Measurements from ENCODE around the gene FAHD1. TPM values are rescaled to one million over a fixed set of nuclear protein-coding genes. Genes with fewer than 3 reads are reported as not detected.

The FAHD1 gene
- total RNA-seq, 1 donor from 2014 or later, result 16.1 TPM

GRCh38 chr16:1809281-1809801 is 17.7 kb upstream of the FAHD1 start:
- Histone ChIP-seq H3K27ac (no peak overlapping the region), H3K4me1 (peaks cover 11% of the 10 kb centered on the region), H3K27me3 (ENCODE audit: low read depth) (no peaks in the 10 kb centered on the region), H3K9me3 (no peaks in the 10 kb centered on the region), H3K36me3 (peaks cover 55% of the 10 kb centered on the region), H3K4me3 (no peak overlapping the region)
- intact Hi-C loops (cut with DNase I), result no loop called here
- TF ChIP-seq CTCF (IDR thresholded peaks at IDR 0.05), result no peak
- DNase-seq (peak; percentile 38), ATAC-seq (peak in 1 of 2 donors; percentile 16)

- Histone ChIP-seq H3K27me3 (ENCODE audit: low read depth) (no peaks in the 10 kb centered on the region), H3K27ac (no peak overlapping the region), H3K4me1 (peaks cover 11% of the 10 kb centered on the region), H3K36me3 (peaks cover 59% of the 10 kb centered on the region), H3K9me3 (no peaks in the 10 kb centered on the region), H3K4me3 (no peak overlapping the region)
- DNase-seq, result peak; percentile 30
- no peak for TF ChIP-seq CTCF (IDR thresholded peaks at IDR 0.05)
- ATAC-seq, result no peak
- intact Hi-C loops (cut with DNase I), result no loop called here
Measured at GRCh38 chr16:1810106-1810505, 16.9 kb upstream of the FAHD1 start.

- peaks cover 11% of the 10 kb centered on the region for H3K4me1 ChIP-seq
- H3K27me3 ChIP-seq (ENCODE audit: low read depth), result no peaks in the 10 kb centered on the region
- ATAC-seq, result no peak
- no peak overlapping the region for H3K4me3 ChIP-seq
- H3K27ac ChIP-seq, result no peak overlapping the region
- peak; percentile 34 for DNase-seq
- intact Hi-C loops (cut with DNase I), result no loop called here
- peaks cover 59% of the 10 kb centered on the region for H3K36me3 ChIP-seq
- no peak for TF ChIP-seq CTCF (IDR thresholded peaks at IDR 0.05)
- no peaks in the 10 kb centered on the region for H3K9me3 ChIP-seq
Measured at GRCh38 chr16:1810536-1810935, 16.5 kb upstream of the FAHD1 start.

GRCh38 chr16:1812732-1813163 is 14.3 kb upstream of the FAHD1 start:
- H3K4me1 ChIP-seq, result peaks cover 11% of the 10 kb centered on the region
- no peaks in the 10 kb centered on the region for H3K27me3 ChIP-seq (ENCODE audit: low read depth)
- ATAC-seq (peak; percentile 93 to 97), DNase-seq (peak; percentile 87)
- H3K9me3 ChIP-seq, result no peaks in the 10 kb centered on the region
- intact Hi-C loops (cut with DNase I), result no loop called here
- TF ChIP-seq CTCF (IDR thresholded peaks at IDR 0.05), result peak; percentile 59
- peaks cover 65% of the 10 kb centered on the region for H3K36me3 ChIP-seq
- no peak overlapping the region for H3K4me3 ChIP-seq
- H3K27ac ChIP-seq, result no peak overlapping the region

GRCh38 chr16:1815461-1815860 is 11.5 kb upstream of the FAHD1 start:
- H3K9me3 ChIP-seq, result no peaks in the 10 kb centered on the region
- no peak overlapping the region for H3K27ac ChIP-seq
- TF ChIP-seq CTCF (IDR thresholded peaks at IDR 0.05), result no peak
- DNase-seq (no peak), ATAC-seq (no peak)
- H3K4me1 ChIP-seq, result peaks cover 11% of the 10 kb centered on the region
- H3K36me3 ChIP-seq, result peaks cover 61% of the 10 kb centered on the region
- H3K27me3 ChIP-seq (ENCODE audit: low read depth), result no peaks in the 10 kb centered on the region
- intact Hi-C loops (cut with DNase I), result no loop called here
- H3K4me3 ChIP-seq, result no peak overlapping the region

All from lower lobe of right lung (tissue), 2 donors.